CD4-positive, alpha-beta T cell treated with Interleukin-4 for 1 hour (primary cell): ENCODE results near the gene ALS2.
"Not testable (repeated sequence)": the region's sequence is repeated elsewhere in the genome, so short reads cannot be mapped to it uniquely, and the experiment has no call there.

Experiments
- DNase-seq, 2 donors: peaks; one replicate each; pipeline ENCODE4 v3.0.0-alpha.2; 2020 to 2022

Gene ALS2

GRCh38 chr2:201746551-201746950 is 34.2 kb downstream of the ALS2 start:
- no peak for DNase-seq

GRCh38 chr2:201735486-201735885 is 45.2 kb downstream of the ALS2 start:
- no peak for DNase-seq

GRCh38 chr2:201734111-201734510 is 46.6 kb downstream of the ALS2 start:
- no peak for DNase-seq

GRCh38 chr2:201733544-201733943 is 47.2 kb downstream of the ALS2 start:
- no peak for DNase-seq

GRCh38 chr2:201730651-201731285 is 50.0 kb downstream of the ALS2 start:
- no peak for DNase-seq

GRCh38 chr2:201715459-201715858 is 65.3 kb downstream of the ALS2 start:
- DNase-seq: no peak

- no peak for DNase-seq
Measured at GRCh38 chr2:201712726-201713125, 68.0 kb downstream of the ALS2 start.

GRCh38 chr2:201709747-201710146 is 71.0 kb downstream of the ALS2 start:
- no peak for DNase-seq

GRCh38 chr2:201709049-201709448 is 71.7 kb downstream of the ALS2 start:
- DNase-seq: no peak

- no peak for DNase-seq
Measured at GRCh38 chr2:201707753-201708152, 73.0 kb downstream of the ALS2 start.

GRCh38 chr2:201707142-201707541 is 73.6 kb downstream of the ALS2 start:
- no peak for DNase-seq

- no peak for DNase-seq
Measured at GRCh38 chr2:201704536-201704935, 76.2 kb downstream of the ALS2 start.

- DNase-seq: no peak
Measured at GRCh38 chr2:201701646-201702045, 79.1 kb downstream of the ALS2 start.

GRCh38 chr2:201699416-201699815 is 81.3 kb downstream of the ALS2 start:
- no peak for DNase-seq

- no peak for DNase-seq
Measured at GRCh38 chr2:201698588-201699226, 82.0 kb downstream of the ALS2 start, which contains the start of gene MPP4. Gene MPP4, minus strand, starts transcription at chr2:201698644. Its CDS starts 4,690 bp downstream, at chr2:201693954.

GRCh38 chr2:201697899-201698298 is 82.8 kb downstream of the ALS2 start:
- no peak for DNase-seq

- no peak for DNase-seq
Measured at GRCh38 chr2:201696151-201696659, 84.5 kb downstream of the ALS2 start.

- no peak for DNase-seq
Measured at GRCh38 chr2:201685156-201685555, 95.6 kb downstream of the ALS2 start.

GRCh38 chr2:201680743-201681142 is 100.0 kb downstream of the ALS2 start:
- no peak for DNase-seq

- no peak for DNase-seq
Measured at GRCh38 chr2:201678401-201678800, 102.3 kb downstream of the ALS2 start.

- no peak for DNase-seq
Measured at GRCh38 chr2:201675454-201675853, 105.3 kb downstream of the ALS2 start.

GRCh38 chr2:201674794-201675193 is 105.9 kb downstream of the ALS2 start:
- no peak for DNase-seq

- no peak for DNase-seq
Measured at GRCh38 chr2:201674298-201674697, 106.4 kb downstream of the ALS2 start.

GRCh38 chr2:201673546-201673945 is 107.2 kb downstream of the ALS2 start:
- DNase-seq: no peak

- not testable (repeated sequence) for DNase-seq
Measured at GRCh38 chr2:201671205-201671604, 109.5 kb downstream of the ALS2 start.
